A549 (cell line): ENCODE results near the gene ROCK1. TPM values are rescaled to one million over a fixed set of nuclear protein-coding genes. Genes with fewer than 3 reads are reported as not detected.

Experiments used
- ATAC-seq, 2 experiments: fragments of 200-7000 bp in 1 of 2; fragments of >200 bp in 1 of 2; cut with Nextera tagmentation in 1 of 2; cut with Tn5 transposase in 1 of 2; 3 replicates each; pipeline versions ENCODE4 v1.8.0 to v1.9.1; 2018 to 2020; ENCODE audit warnings: mild to moderate bottlenecking in 1 of 2, moderate library complexity in 1 of 2
- CTCF ChIA-PET: fragments of 300-600 bp; sonication (Branson Sonifier 250); formaldehyde crosslinking; extraction: SDS; loops from one replicate; lab custom pipeline; 2021; ENCODE audit warnings: antibody characterized with exemption, inconsistent platforms; lab: Yijun Ruan, JAX
- POLR2A ChIA-PET: fragments of 350-600 bp; formaldehyde crosslinking; extraction: SDS; loops from one replicate; lab custom pipeline; 2021; ENCODE audit warnings: antibody characterized with exemption, inconsistent platforms; lab: Yijun Ruan, JAX
- DNase-seq, 2 experiments: peaks; one replicate each; pipeline versions ENCODE4 v3.0.0 to v3.0.0-alpha.2; 2011 to 2016; ENCODE audit warnings: low read depth in 1 of 2, low spot score in 1 of 2
- FAIRE-seq: peaks from 2 replicates; lab custom pipeline; 2011; peaks lifted over from hg19 to GRCh38; lab: Jason Lieb, UNC
- H3K27ac ChIP-seq, 2 experiments: fragments of >200 bp; sonication (Bioruptor Twin); formaldehyde crosslinking; 3 replicates each; pipeline ENCODE4 v1.5.1; 2016 to 2017
- H3K4me1 ChIP-seq: fragments of >200 bp; sonication (Bioruptor Twin); formaldehyde crosslinking; 3 replicates; pipeline ENCODE4 v1.6.1; 2016
- H3K4me2 ChIP-seq: fragments of >200 bp; sonication (Bioruptor Twin); formaldehyde crosslinking; 3 replicates; pipeline ENCODE4 v1.6.1; 2016
- H3K4me3 ChIP-seq: fragments of >200 bp; sonication (Bioruptor Twin); formaldehyde crosslinking; 3 replicates; pipeline ENCODE4 v1.5.1; 2016
- H3K9me3 ChIP-seq: fragments of >200 bp; sonication (Bioruptor Twin); formaldehyde crosslinking; 3 replicates; pipeline ENCODE4 v1.6.1; 2016
- BCL3 ChIP-seq: fragments of >200 bp; sonication (Bioruptor Twin); formaldehyde crosslinking; IDR thresholded peaks from 3 replicates; pipeline ENCODE4 v1.6.1; 2016
- BHLHE40 ChIP-seq: IDR thresholded peaks from 2 replicates; pipeline ENCODE4 v1.6.1; 2012; ENCODE audit warnings: low read depth, low read length, inconsistent platforms
- CBX2 ChIP-seq: fragments of 200-600 bp; sonication (generic); IDR thresholded peaks from 2 replicates; pipeline ENCODE4 v1.6.1; 2016; ENCODE audit warnings: low read depth, mild to moderate bottlenecking, borderline replicate concordance
- CHD2 ChIP-seq: fragments of 150-350 bp; IDR thresholded peaks from 2 replicates; pipeline ENCODE4 v1.6.1; 2014; ENCODE audit warnings: low read length; ENCODE audit not compliant: partially characterized antibody
- CTCF ChIP-seq: fragments of >200 bp; sonication (Bioruptor Twin); formaldehyde crosslinking; IDR thresholded peaks from 3 replicates; pipeline ENCODE4 v1.5.1; 2016
- EHF ChIP-seq: fragments of 250-450 bp; sonication (Bioruptor Pico); IDR thresholded peaks from 2 replicates; pipeline ENCODE4 v1.5.0; 2020; ENCODE audit warnings: mild to moderate bottlenecking
- FOSB ChIP-seq: fragments of 250-450 bp; sonication (Bioruptor Pico); IDR thresholded peaks from 2 replicates; pipeline ENCODE4 v1.5.0; 2020; ENCODE audit warnings: mild to moderate bottlenecking, moderate library complexity
- HES2 ChIP-seq: fragments of >200 bp; sonication (Bioruptor Twin); formaldehyde crosslinking; IDR thresholded peaks from 2 replicates; pipeline ENCODE4 v1.6.1; 2016
- HOXB13 ChIP-seq: fragments of 250-450 bp; sonication (Bioruptor Pico); IDR thresholded peaks from 2 replicates; pipeline ENCODE4 v1.5.0; 2020; ENCODE audit warnings: low read depth, mild to moderate bottlenecking, moderate library complexity
- HOXB5 ChIP-seq: fragments of 250-450 bp; sonication (Bioruptor Pico); IDR thresholded peaks from 2 replicates; pipeline ENCODE4 v1.5.0; 2020; ENCODE audit warnings: mild to moderate bottlenecking, moderate library complexity
- JUNB ChIP-seq: fragments of >200 bp; sonication (Bioruptor Twin); formaldehyde crosslinking; IDR thresholded peaks from 2 replicates; pipeline ENCODE4 v1.6.1; 2016
- KDM1A ChIP-seq: fragments of 200-600 bp; sonication (generic); IDR thresholded peaks from 2 replicates; pipeline ENCODE4 v1.6.1; 2016; ENCODE audit warnings: low read depth, mild to moderate bottlenecking
- MAZ ChIP-seq: fragments of 150-350 bp; IDR thresholded peaks from 2 replicates; pipeline ENCODE4 v1.6.1; 2014; ENCODE audit warnings: antibody characterized with exemption, low read depth, low read length, borderline replicate concordance
- NFE2L2 ChIP-seq: fragments of 150-350 bp; conservative IDR thresholded peaks from 2 replicates; pipeline ENCODE4 v1.6.1; 2014; ENCODE audit warnings: low read length
- RARB ChIP-seq: fragments of 250-450 bp; sonication (Bioruptor Pico); IDR thresholded peaks from 2 replicates; pipeline ENCODE4 v1.8.0; 2021; ENCODE audit warnings: mild to moderate bottlenecking, moderate library complexity
- REST ChIP-seq: fragments of 200-600 bp; sonication (generic); IDR thresholded peaks from 2 replicates; pipeline ENCODE4 v1.6.1; 2016; ENCODE audit warnings: antibody characterized with exemption, mild to moderate bottlenecking, moderate library complexity
- RNF2 ChIP-seq: fragments of 200-600 bp; sonication (generic); IDR thresholded peaks from 2 replicates; pipeline ENCODE4 v1.6.1; 2016; ENCODE audit warnings: low read depth, mild to moderate bottlenecking, antibody characterized with exemption, moderate library complexity, borderline replicate concordance
- SREBF2 ChIP-seq: fragments of 450-650 bp; IDR thresholded peaks from 2 replicates; pipeline ENCODE4 v1.6.1; 2014; ENCODE audit warnings: mild to moderate bottlenecking, moderate library complexity
- TFCP2L1 ChIP-seq: fragments of 250-450 bp; sonication (Bioruptor Pico); IDR thresholded peaks from 2 replicates; pipeline ENCODE4 v1.5.0; 2021; ENCODE audit warnings: mild to moderate bottlenecking
- ZC3H11A ChIP-seq: fragments of 450-650 bp; IDR thresholded peaks from 2 replicates; pipeline ENCODE4 v1.6.1; 2014; ENCODE audit warnings: antibody characterized with exemption, mild to moderate bottlenecking
- ZNF302 ChIP-seq: fragments of 250-450 bp; sonication (Bioruptor Pico); IDR thresholded peaks from 2 replicates; pipeline ENCODE4 v1.9.0; 2021; ENCODE audit warnings: inconsistent platforms, mild to moderate bottlenecking, moderate library complexity
- WGBS: methylation state at CpG from one replicate; pipeline ENCODE4 v1.1.6; 2017; ENCODE audit errors: missing lambda C conversion rate; 5-methylcytosine and 5-hydroxymethylcytosine counted together
- polyA plus RNA-seq, 4 experiments: library from polyadenylated mRNA; depleted of rRNA in 3 of 4; stranded (reverse); fragments of >200 nt; fragmentation: RNase III in 1 of 4; extraction: RNeasy Plus Mini Kit Qiagen cat#74134 plus additional on column Dnase treatment in 1 of 4; gene quantifications; 2 replicates in 3 of 4; 3 replicates in 1 of 4; pipeline ENCODE4 v1.2.3, GENCODE V29; 2011 to 2017
- TF ChIP-seq, protein P1 (sequence below): IDR thresholded peaks from 2 replicates; pipeline ENCODE4 v1.6.1; 2012; ENCODE audit warnings: low read depth, borderline replicate concordance

Gene ROCK1
- polyA plus RNA-seq, 2 of the 4 experiments (the other 2 are of a cell fraction), result 20.5 to 31.8 TPM

DNA sequence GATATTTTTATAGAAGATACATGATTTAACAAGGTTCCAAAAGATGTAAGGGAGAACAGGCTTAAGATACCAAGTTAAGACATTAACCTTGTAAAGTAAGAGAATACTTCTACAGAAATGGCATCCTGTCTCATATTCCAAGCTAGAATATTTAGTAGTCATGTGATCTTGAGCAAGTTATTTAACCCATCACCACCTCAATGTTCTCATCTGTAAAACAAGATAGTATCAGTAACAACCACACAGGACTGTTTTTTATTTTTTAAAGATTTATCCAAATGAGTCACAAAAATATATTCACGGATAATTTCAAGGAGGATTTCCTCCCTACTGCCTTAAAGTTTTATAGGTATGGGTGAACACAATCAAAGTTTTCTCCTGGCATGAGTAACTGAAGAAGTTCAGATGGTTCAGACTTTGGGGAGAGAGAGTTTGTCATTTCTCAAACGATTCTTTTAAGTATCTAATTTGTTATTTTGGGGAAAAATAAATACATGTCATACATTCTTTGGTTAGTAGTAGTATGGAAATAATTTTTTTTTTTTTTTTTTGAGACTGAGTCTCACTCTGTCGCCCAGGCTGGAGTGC, 25.9 kb downstream of the ROCK1 start:
- CTCF ChIA-PET, result no interaction called here
- POLR2A ChIA-PET, result no interaction called here
- ATAC-seq (no peak), DNase-seq (no peak), FAIRE-seq (no peak)
- Histone ChIP-seq H3K4me1 (no peaks in the 10 kb centered on the region), H3K27ac (no peak overlapping the region), H3K4me2 (no peak overlapping the region), H3K4me3 (no peak overlapping the region), H3K9me3 (peaks cover 13% of the 10 kb centered on the region; the same call in 2 of the 3 replicates)
- WGBS, result 62% methylated on average over 3 of the region's 3 CpGs
- TF ChIP-seq MAZ (no peak), KDM1A (no peak), HOXB5 (CRISPR knock-in tag) (no peak), SREBF2 (no peak), TFCP2L1 (CRISPR knock-in tag) (no peak), HOXB13 (CRISPR knock-in tag) (no peak), REST (no peak), CHD2 (no peak), HES2 (no peak), ZC3H11A (no peak), RARB (no peak)
- TF ChIP-seq, protein P1, sequence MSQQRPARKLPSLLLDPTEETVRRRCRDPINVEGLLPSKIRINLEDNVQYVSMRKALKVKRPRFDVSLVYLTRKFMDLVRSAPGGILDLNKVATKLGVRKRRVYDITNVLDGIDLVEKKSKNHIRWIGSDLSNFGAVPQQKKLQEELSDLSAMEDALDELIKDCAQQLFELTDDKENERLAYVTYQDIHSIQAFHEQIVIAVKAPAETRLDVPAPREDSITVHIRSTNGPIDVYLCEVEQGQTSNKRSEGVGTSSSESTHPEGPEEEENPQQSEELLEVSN, result no peak

DNA sequence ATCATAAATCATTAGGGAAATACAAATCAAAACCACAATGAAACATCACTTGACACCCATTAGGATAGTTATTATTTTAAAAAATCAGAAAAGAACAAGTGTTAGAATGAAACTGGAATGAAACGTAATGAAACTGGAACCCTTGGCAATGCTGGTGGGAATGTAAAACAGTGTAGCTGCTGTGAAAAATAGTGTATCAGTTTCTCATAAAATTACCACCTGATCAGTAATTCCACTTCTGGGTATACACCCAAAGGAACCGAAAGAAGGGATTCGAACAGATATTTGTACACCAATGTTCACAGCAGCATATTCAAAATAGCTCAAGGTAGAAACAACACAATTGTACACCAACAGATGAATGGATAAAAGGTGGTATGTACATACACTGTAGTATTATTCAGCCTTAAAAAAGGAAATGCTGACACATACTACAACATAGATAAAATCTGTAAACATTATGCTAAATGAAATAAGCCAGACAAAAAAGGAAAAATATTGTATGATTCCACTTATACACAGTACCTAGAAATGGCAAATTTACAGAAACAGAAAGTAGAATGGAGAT, 27.0 kb downstream of the ROCK1 start:
- POLR2A ChIA-PET, result no interaction called here
- 95% methylated on average over 3 of the region's 3 CpGs for WGBS
- ATAC-seq (no peak), FAIRE-seq (no peak), DNase-seq (no peak)
- no peak overlapping the region for H3K4me3 ChIP-seq
- H3K4me1 ChIP-seq, result no peaks in the 10 kb centered on the region
- TF ChIP-seq JUNB, result no peak
- no peak for TF ChIP-seq FOSB (CRISPR knock-in tag)
- TF ChIP-seq CTCF, result no peak
- TF ChIP-seq NFE2L2, result no peak
- no peak for TF ChIP-seq ZNF302 (CRISPR knock-in tag)
- no peak for TF ChIP-seq EHF (CRISPR knock-in tag)
- TF ChIP-seq CBX2, result no peak
- no peak for TF ChIP-seq RNF2
- TF ChIP-seq BCL3, result no peak
- TF ChIP-seq BHLHE40, result no peak
- no peak for TF ChIP-seq KDM1A
- H3K27ac ChIP-seq, result no peak overlapping the region
- peaks cover 13% of the 10 kb centered on the region; the same call in 2 of the 3 replicates for H3K9me3 ChIP-seq
- CTCF ChIA-PET, result no interaction called here
- no peak overlapping the region for H3K4me2 ChIP-seq
